GM12878 (cell line): ENCODE data around the gene SLC35E4. TPM values are rescaled to one million over a fixed set of nuclear protein-coding genes. Genes with fewer than 3 reads are reported as not detected.

Experiments
- ATAC-seq: fragments of 200-7000 bp; cut with Tn5 transposase; 3 replicates; pipeline ENCODE4 v1.9.1; 2020; ENCODE audit warnings: mild to moderate bottlenecking, moderate library complexity
- BruUV-seq: library from RNA; stranded (reverse); fragments of 400-500 nt; replicated peaks from 2 replicates; lab custom pipeline; 2021; lab: Mats Ljungman, UMichigan
- CTCF ChIA-PET: fragments of 300-600 bp; sonication (Branson Sonifier 250); formaldehyde crosslinking; extraction: SDS; loops from one replicate; lab custom pipeline; 2021; ENCODE audit warnings: inconsistent platforms; lab: Yijun Ruan, JAX
- POLR2A ChIA-PET: fragments of 350-600 bp; formaldehyde crosslinking; extraction: SDS; loops from one replicate; lab custom pipeline; 2021; ENCODE audit warnings: inconsistent platforms; lab: Charles Lee
- RAD21 ChIA-PET: fragments of 300-600 bp; sonication (Branson Sonifier 250); formaldehyde crosslinking; loops from one replicate; lab custom pipeline; 2023; ENCODE audit warnings: antibody characterized with exemption; ENCODE audit not compliant: unreplicated experiment; lab: Charles Lee
- SMC1A ChIA-PET: fragments of 300-600 bp; sonication (Branson Sonifier 250); formaldehyde crosslinking; loops from one replicate; lab custom pipeline; 2023; ENCODE audit not compliant: unreplicated experiment, uncharacterized antibody; lab: Charles Lee
- DNase-seq: peaks from one replicate; pipeline ENCODE4 v3.0.0-alpha.2; 2011; ENCODE audit warnings: low read depth, low spot score
- FAIRE-seq: peaks from 3 replicates; lab custom pipeline; 2011; peaks lifted over from hg19 to GRCh38; lab: Jason Lieb, UNC
- H2AFZ ChIP-seq: 2 replicates; pipeline ENCODE4 v1.6.0; 2011; ENCODE audit warnings: low read depth, low read length, control low read depth; ENCODE audit not compliant: control insufficient read depth
- H3K27ac ChIP-seq: 2 replicates; pipeline ENCODE4 v1.5.1; 2011; ENCODE audit warnings: control low read depth; ENCODE audit not compliant: control insufficient read depth, insufficient read depth
- H3K27me3 ChIP-seq, 2 experiments: replicated peaks in 1 of 2; 2 replicates each; pipeline versions ENCODE4 v1.6.0 to v1.6.1; 2011; ENCODE audit warnings: low read length in 1 of 2; ENCODE audit not compliant: control insufficient read depth in 2 of 2, insufficient read depth in 2 of 2
- H3K36me3 ChIP-seq, 2 experiments: 2 replicates each; pipeline ENCODE4 v1.5.1; 2011; ENCODE audit warnings: low read length in 1 of 2; ENCODE audit not compliant: control insufficient read depth in 2 of 2, insufficient read depth in 2 of 2
- H3K4me1 ChIP-seq: 2 replicates; pipeline ENCODE4 v1.6.1; 2011; ENCODE audit warnings: mild to moderate bottlenecking, low read length, moderate library complexity, mixed read lengths; ENCODE audit not compliant: control insufficient read depth, insufficient read depth
- H3K4me2 ChIP-seq: 2 replicates; pipeline ENCODE4 v1.6.0; 2011; ENCODE audit warnings: control low read depth; ENCODE audit not compliant: control insufficient read depth, insufficient read depth
- H3K4me3 ChIP-seq: fragments of 200-600 bp; sonication (generic); 2 replicates; pipeline ENCODE4 v1.5.1; 2016
- H3K79me2 ChIP-seq: 2 replicates; pipeline ENCODE4 v1.6.0; 2011; ENCODE audit warnings: low read length; ENCODE audit not compliant: control insufficient read depth, insufficient read depth
- H3K9ac ChIP-seq: 2 replicates; pipeline ENCODE4 v1.8.0; 2011; ENCODE audit warnings: low read length, control low read depth, mixed read lengths; ENCODE audit not compliant: control insufficient read depth, insufficient read depth
- H3K9me3 ChIP-seq: replicated peaks from 3 replicates; pipeline ENCODE4 v1.5.1; 2011; ENCODE audit warnings: mild to moderate bottlenecking, low read length; ENCODE audit not compliant: control insufficient read depth, insufficient read depth
- H4K20me1 ChIP-seq: 2 replicates; pipeline ENCODE4 v1.6.0; 2011; ENCODE audit not compliant: control insufficient read depth, insufficient read depth
- CHD4 ChIP-seq: fragments of 200-600 bp; sonication (generic); IDR thresholded peaks from 2 replicates; pipeline ENCODE4 v1.6.1; 2016; ENCODE audit warnings: mild to moderate bottlenecking
- CREB1 ChIP-seq: IDR thresholded peaks from 2 replicates; pipeline ENCODE4 v1.6.1; 2012; ENCODE audit warnings: low read depth, mild to moderate bottlenecking, inconsistent platforms
- ESRRA ChIP-seq: IDR thresholded peaks from 2 replicates; pipeline ENCODE4 v1.6.1; 2012; ENCODE audit warnings: mild to moderate bottlenecking, low read length, improper control_type of control experiment
- JUND ChIP-seq: IDR thresholded peaks from 2 replicates; pipeline ENCODE4 v1.6.1; 2012; ENCODE audit warnings: low read depth, mild to moderate bottlenecking, low read length, improper control_type of control experiment, moderate library complexity
- MTA3 ChIP-seq: IDR thresholded peaks from 2 replicates; pipeline ENCODE4 v1.6.1; 2012; ENCODE audit warnings: low read length, inconsistent platforms, borderline replicate concordance
- NBN ChIP-seq: fragments of 450-650 bp; IDR thresholded peaks from 2 replicates; pipeline ENCODE4 v1.6.1; 2016
- SIX5 ChIP-seq: IDR thresholded peaks from 2 replicates; pipeline ENCODE4 v1.6.1; 2011; ENCODE audit warnings: mild to moderate bottlenecking, low read depth, low read length, moderate library complexity; ENCODE audit not compliant: severe bottlenecking
- SKIL ChIP-seq: fragments of 450-650 bp; IDR thresholded peaks from 2 replicates; pipeline ENCODE4 v1.6.1; 2017; ENCODE audit warnings: mild to moderate bottlenecking, low read depth, inconsistent platforms; ENCODE audit not compliant: poor library complexity, severe bottlenecking
- USF2 ChIP-seq: IDR thresholded peaks from 2 replicates; pipeline ENCODE4 v1.6.1; 2011; ENCODE audit warnings: low read depth, low read length, improper control_type of control experiment, borderline replicate concordance
- YBX1 ChIP-seq: fragments of 450-650 bp; IDR thresholded peaks from 2 replicates; pipeline ENCODE4 v1.6.1; 2016; ENCODE audit warnings: antibody characterized with exemption
- WGBS: methylation state at CpG from one replicate; pipeline ENCODE4 v1.1.6; 2016; ENCODE audit warnings: low lambda C conversion rate; ENCODE audit not compliant: insufficient replicate concordance, insufficient coverage; ENCODE audit errors: missing lambda C conversion rate; 5-methylcytosine and 5-hydroxymethylcytosine counted together
- in situ Hi-C: fragments of 300-500 bp; cut with MboI; formaldehyde crosslinking; loops from 9 replicates; pipeline ENCODE4 v1.14.3; 2018; ENCODE audit warnings: mixed read lengths
- intact Hi-C: fragments of 100-400 bp; cut with micrococcal nuclease; formaldehyde crosslinking; loops from one replicate; pipeline ENCODE4 v1.14.2; 2022; ENCODE audit not compliant: unreplicated experiment
- polyA plus RNA-seq, 11 experiments: library from polyadenylated mRNA; depleted of rRNA in 4 of 11; unstranded in 6 of 11; stranded (reverse) in 5 of 11; fragments of >200 nt; fragmentation: Nextera tagmentation in 4 of 11; fragmentation: Illumina TruSeq in 1 of 11; extraction: Ambion mirVana in 4 of 11; extraction: Trizol in 1 of 11; gene quantifications; 1 replicate in 1 of 11; 2 replicates in 10 of 11; pipeline versions ENCODE4 v1.2.1 to v1.2.3, GENCODE V29; 2011 to 2016; ENCODE audit warnings: inconsistent platforms in 2 of 11, missing spikeins in 2 of 11, low read depth in 1 of 11
- total RNA-seq, 4 experiments: library from RNA; depleted of rRNA in 3 of 4; stranded (reverse); fragments of >200 nt in 3 of 4; fragmentation: Illumina TruSeq in 1 of 4; extraction: Trizol in 1 of 4; gene quantifications; 2 replicates each; pipeline versions ENCODE4 v1.2.1 to v1.2.3, GENCODE V29; 2013 to 2021

The SLC35E4 gene
- total and polyA plus RNA-seq, 10 of the 15 experiments (the other 5 are each of a cell fraction or from before 2014, with no cell fraction given), result 0.16 to 5.3 (median 2.9) TPM; not detected in 1

GRCh38 chr22:30612789-30613188 lies 22.8 kb upstream of the SLC35E4 start:
- Histone ChIP-seq H3K4me3 (no peak overlapping the region), H2AFZ (no peak overlapping the region), H3K36me3 (no peaks in the 10 kb centered on the region), H3K4me2 (no peak overlapping the region), H3K9ac (no peak overlapping the region), H3K4me1 (peaks cover 28% of the 10 kb centered on the region), H3K9me3 (no peaks in the 10 kb centered on the region), H4K20me1 (no peaks in the 10 kb centered on the region), H3K79me2 (no peaks in the 10 kb centered on the region), H3K27ac (no peak overlapping the region), H3K27me3 (no peaks in the 10 kb centered on the region)
- intact Hi-C loops, result no loop called here
- in situ Hi-C loops, result no loop called here
- ChIA-PET RAD21 (no interaction called here), CTCF (interaction anchor here (1.5 kb wide), 1 partner anchor 9 kb away, joined by 3 read pairs; no protein-coding TSS in a partner anchor), SMC1A (no interaction called here), POLR2A (no interaction called here)
- no TSS peak for BruUV-seq
- FAIRE-seq, result no peak
- DNase-seq, result no peak
- ATAC-seq, result no peak
- WGBS, result 77% methylated on average over 8 of the region's 8 CpGs
- TF ChIP-seq CREB1 (no peak), CHD4 (no peak), YBX1 (no peak), JUND (no peak), SIX5 (no peak), ESRRA (no peak), USF2 (no peak), MTA3 (no peak), NBN (no peak), SKIL (no peak)
